ENCODE results near the gene ZNF91. TPM values are rescaled to one million over a fixed set of nuclear protein-coding genes. Genes with fewer than 3 reads are reported as not detected.

ZNF91 gene
- total RNA-seq, 1 donor from 2014 or later = 54.2 TPM

Other genes with a start within 250 kb of the ZNF91 start
- 1.7 TPM for gene ZNF724, start 145.1 kb downstream of the ZNF91 start, total RNA-seq

All from lower lobe of right lung (tissue), 1 donor.